Keratinocyte (primary cell): ENCODE results near the gene RGS17. TPM values are rescaled to one million over a fixed set of nuclear protein-coding genes. Genes with fewer than 3 reads are reported as not detected.

ENCODE experiments used
- DNase-seq: peaks from one replicate; pipeline ENCODE4 v3.0.0-alpha.2; 2011; ENCODE audit warnings: low read depth, missing footprints, low spot score
- FAIRE-seq: peaks from 2 replicates; lab custom pipeline; 2011; peaks lifted over from hg19 to GRCh38; lab: Jason Lieb, UNC
- H2AFZ ChIP-seq: 2 replicates; pipeline ENCODE4 v1.6.0; 2012; ENCODE audit warnings: low read length, control low read depth, inconsistent platforms; ENCODE audit not compliant: control insufficient read depth
- H3K27ac ChIP-seq: 2 replicates; pipeline ENCODE4 v1.5.1; 2011; ENCODE audit warnings: low read length; ENCODE audit not compliant: control insufficient read depth, insufficient read depth
- H3K27me3 ChIP-seq: 3 replicates; pipeline ENCODE4 v1.6.0; 2011; ENCODE audit warnings: low read length; ENCODE audit not compliant: control insufficient read depth, insufficient read depth; ENCODE audit errors: extremely low read depth
- H3K36me3 ChIP-seq, 2 experiments: 2 replicates in 1 of 2; 3 replicates in 1 of 2; pipeline ENCODE4 v1.5.1; 2011; ENCODE audit warnings: low read length in 2 of 2, mild to moderate bottlenecking in 1 of 2; ENCODE audit not compliant: control insufficient read depth in 2 of 2, insufficient read depth in 2 of 2; ENCODE audit errors: extremely low read depth in 1 of 2
- H3K4me1 ChIP-seq: 3 replicates; pipeline ENCODE4 v1.5.1; 2011; ENCODE audit warnings: low read length; ENCODE audit not compliant: control insufficient read depth, insufficient read depth; ENCODE audit errors: extremely low read depth
- H3K4me2 ChIP-seq: 3 replicates; pipeline ENCODE4 v1.6.0; 2011; ENCODE audit warnings: low read depth, low read length; ENCODE audit not compliant: control insufficient read depth, insufficient read depth; ENCODE audit errors: extremely low read depth
- H3K4me3 ChIP-seq, 3 experiments: fragments of 200-600 bp in 1 of 3; sonication (generic) in 1 of 3; 2 replicates in 2 of 3; 3 replicates in 1 of 3; pipeline ENCODE4 v1.5.1; 2011 to 2016; ENCODE audit warnings: low read length in 3 of 3, mild to moderate bottlenecking in 3 of 3, control low read depth in 2 of 3, inconsistent platforms in 1 of 3, low read depth in 1 of 3, mixed read lengths in 1 of 3, mixed run types in 1 of 3, moderate library complexity in 1 of 3; ENCODE audit not compliant: control insufficient read depth in 2 of 3, insufficient read depth in 2 of 3; ENCODE audit errors: extremely low read depth in 1 of 3
- H3K79me2 ChIP-seq: 2 replicates; pipeline ENCODE4 v1.6.0; 2012; ENCODE audit warnings: low read length; ENCODE audit not compliant: control insufficient read depth, insufficient read depth
- H3K9ac ChIP-seq: 3 replicates; pipeline ENCODE4 v1.6.0; 2011; ENCODE audit warnings: low read length; ENCODE audit not compliant: control insufficient read depth, insufficient read depth; ENCODE audit errors: extremely low read depth
- H3K9me1 ChIP-seq: 3 replicates; pipeline ENCODE4 v1.6.0; 2011; ENCODE audit warnings: low read length; ENCODE audit not compliant: control insufficient read depth, insufficient read depth; ENCODE audit errors: extremely low read depth
- H3K9me3 ChIP-seq: 2 replicates; pipeline ENCODE4 v1.5.1; 2012; ENCODE audit warnings: low read depth, low read length; ENCODE audit not compliant: control insufficient read depth
- H4K20me1 ChIP-seq: 3 replicates; pipeline ENCODE4 v1.6.0; 2011; ENCODE audit warnings: low read length; ENCODE audit not compliant: control insufficient read depth, insufficient read depth; ENCODE audit errors: extremely low read depth
- EZH2 ChIP-seq: IDR thresholded peaks from one replicate; pipeline ENCODE4 v1.6.1; 2012; ENCODE audit warnings: inconsistent platforms, mild to moderate bottlenecking, low read length, moderate library complexity
- dilution Hi-C: fragments of 300-500 bp; cut with MboI; formaldehyde crosslinking; loops from one replicate; pipeline ENCODE4 v1.7.0; 2020; ENCODE audit warnings: low sequenced_read_pairs; ENCODE audit not compliant: extremely low pct_ligation_motif_present
- polyA plus RNA-seq, 5 experiments: library from polyadenylated mRNA; depleted of rRNA in 3 of 5; stranded (reverse) in 3 of 5; stranded (forward) in 1 of 5; unstranded in 1 of 5; fragments of >200 nt; gene quantifications; 1 replicate in 1 of 5; 2 replicates in 3 of 5; 3 replicates in 1 of 5; pipeline versions ENCODE4 v1.2.1 to v1.2.3, GENCODE V29; 2011 to 2012; ENCODE audit warnings: missing spikeins in 2 of 5, low read depth in 1 of 5, low replicate concordance in 1 of 5
- TF ChIP-seq, protein P1 (sequence below), 3 experiments: IDR thresholded peaks in 1 of 3; conservative IDR thresholded peaks in 1 of 3; optimal IDR thresholded peaks in 1 of 3; 2 replicates in 2 of 3; 3 replicates in 1 of 3; pipeline versions ENCODE3 to v1.5.1; 2011; ENCODE audit warnings: low read length in 3 of 3, mild to moderate bottlenecking in 3 of 3, moderate library complexity in 2 of 3, control low read depth in 1 of 3, inconsistent platforms in 1 of 3; ENCODE audit not compliant: insufficient read depth in 2 of 3; ENCODE audit errors: extremely low read depth in 1 of 3

RGS17 gene
- polyA plus RNA-seq, 1 donor (not counting 4 experiments of a cell fraction or from before 2014, with no cell fraction given): 0.22 TPM

DNA sequence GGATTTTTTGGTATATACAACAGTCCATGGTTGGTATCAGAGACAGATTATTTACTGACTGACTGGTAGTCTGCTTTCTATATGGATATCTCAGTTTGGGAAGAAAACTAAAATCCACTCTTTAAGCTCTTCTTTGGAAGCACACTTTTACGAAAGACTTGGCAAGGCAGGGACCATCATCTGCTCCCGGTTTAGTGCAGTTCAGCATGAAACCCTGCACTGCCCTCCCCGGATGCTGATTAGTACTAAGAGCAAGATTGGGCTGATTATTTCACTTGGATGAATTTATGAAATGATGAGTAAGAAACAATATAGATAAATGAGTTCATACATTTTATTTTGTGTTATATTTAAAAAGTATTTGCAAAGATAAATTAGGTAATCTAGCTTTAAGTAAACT lies 56.3 kb downstream of the RGS17 start:
- no peaks in the 10 kb centered on the region for H3K27me3 ChIP-seq
- no peaks in the 10 kb centered on the region for H3K4me1 ChIP-seq
- H3K4me2 ChIP-seq: no peak overlapping the region
- H3K36me3 ChIP-seq: no peaks in the 10 kb centered on the region
- no peak overlapping the region for H2AFZ ChIP-seq
- no peak overlapping the region for H3K4me3 ChIP-seq
- no peak overlapping the region for H3K27ac ChIP-seq
- DNase-seq (no peak), FAIRE-seq (no peak)
- TF ChIP-seq, protein P1, sequence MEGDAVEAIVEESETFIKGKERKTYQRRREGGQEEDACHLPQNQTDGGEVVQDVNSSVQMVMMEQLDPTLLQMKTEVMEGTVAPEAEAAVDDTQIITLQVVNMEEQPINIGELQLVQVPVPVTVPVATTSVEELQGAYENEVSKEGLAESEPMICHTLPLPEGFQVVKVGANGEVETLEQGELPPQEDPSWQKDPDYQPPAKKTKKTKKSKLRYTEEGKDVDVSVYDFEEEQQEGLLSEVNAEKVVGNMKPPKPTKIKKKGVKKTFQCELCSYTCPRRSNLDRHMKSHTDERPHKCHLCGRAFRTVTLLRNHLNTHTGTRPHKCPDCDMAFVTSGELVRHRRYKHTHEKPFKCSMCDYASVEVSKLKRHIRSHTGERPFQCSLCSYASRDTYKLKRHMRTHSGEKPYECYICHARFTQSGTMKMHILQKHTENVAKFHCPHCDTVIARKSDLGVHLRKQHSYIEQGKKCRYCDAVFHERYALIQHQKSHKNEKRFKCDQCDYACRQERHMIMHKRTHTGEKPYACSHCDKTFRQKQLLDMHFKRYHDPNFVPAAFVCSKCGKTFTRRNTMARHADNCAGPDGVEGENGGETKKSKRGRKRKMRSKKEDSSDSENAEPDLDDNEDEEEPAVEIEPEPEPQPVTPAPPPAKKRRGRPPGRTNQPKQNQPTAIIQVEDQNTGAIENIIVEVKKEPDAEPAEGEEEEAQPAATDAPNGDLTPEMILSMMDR (optimal IDR thresholded peaks at IDR 0.05 in 1 of 3, IDR thresholded peaks at IDR 0.05 in 1 of 3, conservative IDR thresholded peaks at IDR 0.05 in 1 of 3; ENCODE audit: extremely low read depth in 1 of 3, insufficient read depth in 2 of 3, low read length in 3 of 3): no peak
- TF ChIP-seq EZH2: no peak
- no peak overlapping the region for H3K9ac ChIP-seq
- no peaks in the 10 kb centered on the region for H3K9me1 ChIP-seq
- H3K9me3 ChIP-seq: no peaks in the 10 kb centered on the region
- no peaks in the 10 kb centered on the region for H3K79me2 ChIP-seq
- no peaks in the 10 kb centered on the region for H4K20me1 ChIP-seq
- dilution Hi-C loops: no loop called here

- no peak for FAIRE-seq
- no peak for TF ChIP-seq EZH2
- TF ChIP-seq, protein P1 (optimal IDR thresholded peaks at IDR 0.05 in 1 of 3, IDR thresholded peaks at IDR 0.05 in 1 of 3, conservative IDR thresholded peaks at IDR 0.05 in 1 of 3; ENCODE audit: extremely low read depth in 1 of 3, insufficient read depth in 2 of 3, low read length in 3 of 3): no peak
- Histone ChIP-seq H3K27me3 (no peaks in the 10 kb centered on the region), H3K9me3 (no peaks in the 10 kb centered on the region), H3K27ac (no peak overlapping the region), H2AFZ (no peak overlapping the region), H3K4me1 (no peaks in the 10 kb centered on the region), H3K4me3 (no peak overlapping the region), H3K79me2 (no peaks in the 10 kb centered on the region), H3K9me1 (no peaks in the 10 kb centered on the region), H4K20me1 (no peaks in the 10 kb centered on the region), H3K9ac (no peak overlapping the region), H3K36me3 (no peaks in the 10 kb centered on the region), H3K4me2 (no peak overlapping the region)
- dilution Hi-C loops: no loop called here
- no peak for DNase-seq
Observed at GRCh38 chr6:153073841-153074240, 57.2 kb downstream of the RGS17 start.
